22Rv1 (cell line): Measurements from ENCODE around the gene GALNT18.

Experiments used
- ZFX ChIP-seq: fragments of 450-650 bp; IDR thresholded peaks from 2 replicates; pipeline ENCODE4 v1.6.1; 2017; ENCODE audit warnings: antibody characterized with exemption, borderline replicate concordance
- TF ChIP-seq, protein P1 (sequence below): fragments of 450-650 bp; IDR thresholded peaks from 2 replicates; pipeline ENCODE4 v1.5.1; 2017; ENCODE audit warnings: mild to moderate bottlenecking

GRCh38 chr11:11420191-11420898, 201.5 kb downstream of the GALNT18 start:
- TF ChIP-seq, protein P1, sequence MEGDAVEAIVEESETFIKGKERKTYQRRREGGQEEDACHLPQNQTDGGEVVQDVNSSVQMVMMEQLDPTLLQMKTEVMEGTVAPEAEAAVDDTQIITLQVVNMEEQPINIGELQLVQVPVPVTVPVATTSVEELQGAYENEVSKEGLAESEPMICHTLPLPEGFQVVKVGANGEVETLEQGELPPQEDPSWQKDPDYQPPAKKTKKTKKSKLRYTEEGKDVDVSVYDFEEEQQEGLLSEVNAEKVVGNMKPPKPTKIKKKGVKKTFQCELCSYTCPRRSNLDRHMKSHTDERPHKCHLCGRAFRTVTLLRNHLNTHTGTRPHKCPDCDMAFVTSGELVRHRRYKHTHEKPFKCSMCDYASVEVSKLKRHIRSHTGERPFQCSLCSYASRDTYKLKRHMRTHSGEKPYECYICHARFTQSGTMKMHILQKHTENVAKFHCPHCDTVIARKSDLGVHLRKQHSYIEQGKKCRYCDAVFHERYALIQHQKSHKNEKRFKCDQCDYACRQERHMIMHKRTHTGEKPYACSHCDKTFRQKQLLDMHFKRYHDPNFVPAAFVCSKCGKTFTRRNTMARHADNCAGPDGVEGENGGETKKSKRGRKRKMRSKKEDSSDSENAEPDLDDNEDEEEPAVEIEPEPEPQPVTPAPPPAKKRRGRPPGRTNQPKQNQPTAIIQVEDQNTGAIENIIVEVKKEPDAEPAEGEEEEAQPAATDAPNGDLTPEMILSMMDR: no peak
- TF ChIP-seq ZFX: no peak
